ENCODE data around the gene BUB1B. TPM values are rescaled to one million over a fixed set of nuclear protein-coding genes. Genes with fewer than 3 reads are reported as not detected.
"Not testable (repeated sequence)": the region's sequence is repeated elsewhere in the genome, so short reads cannot be mapped to it uniquely, and the experiment has no call there.

BUB1B gene
- total RNA-seq, 1 donor from 2014 or later = 0.43 TPM

- intact Hi-C loops (cut with DNase I); DNase-seq (ENCODE audit: low spot score): not testable (repeated sequence)
Measured at GRCh38 chr15:40135846-40136450, 24.9 kb upstream of the BUB1B start.

- no peak for DNase-seq (ENCODE audit: low spot score)
- intact Hi-C loops (cut with DNase I) = no loop called here
Measured at GRCh38 chr15:40136470-40137302, 24.2 kb upstream of the BUB1B start.

GRCh38 chr15:40137303-40138200, 23.3 kb upstream of the BUB1B start:
- DNase-seq (ENCODE audit: low spot score) = no peak
- intact Hi-C loops (cut with DNase I) = no loop called here

- DNase-seq (ENCODE audit: low spot score); intact Hi-C loops (cut with DNase I): not testable (repeated sequence)
Measured at GRCh38 chr15:40138201-40138570, 22.7 kb upstream of the BUB1B start.

- no peak for DNase-seq (ENCODE audit: low spot score)
- intact Hi-C loops (cut with DNase I) = no loop called here
Measured at GRCh38 chr15:40142428-40142827, 18.4 kb upstream of the BUB1B start.

GRCh38 chr15:40146037-40146436, 14.8 kb upstream of the BUB1B start:
- intact Hi-C loops (cut with DNase I) = no loop called here
- DNase-seq (ENCODE audit: low spot score) = no peak

GRCh38 chr15:40149339-40149738, 11.5 kb upstream of the BUB1B start:
- no peak for DNase-seq (ENCODE audit: low spot score)
- intact Hi-C loops (cut with DNase I) = no loop called here

- intact Hi-C loops (cut with DNase I) = no loop called here
- DNase-seq (ENCODE audit: low spot score) = no peak
Measured at GRCh38 chr15:40150163-40150925, 10.5 kb upstream of the BUB1B start.

- no peak for DNase-seq (ENCODE audit: low spot score)
- intact Hi-C loops (cut with DNase I) = no loop called here
Measured at GRCh38 chr15:40151499-40151898, 9.4 kb upstream of the BUB1B start.

- intact Hi-C loops (cut with DNase I) = no loop called here
- no peak for DNase-seq (ENCODE audit: low spot score)
Measured at GRCh38 chr15:40151991-40152390, 8.9 kb upstream of the BUB1B start.

- DNase-seq (ENCODE audit: low spot score); intact Hi-C loops (cut with DNase I): not testable (repeated sequence)
Measured at GRCh38 chr15:40154821-40155220, 6.0 kb upstream of the BUB1B start.

- no peak for DNase-seq (ENCODE audit: low spot score)
- intact Hi-C loops (cut with DNase I) = no loop called here
Measured at GRCh38 chr15:40155270-40155910, 5.5 kb upstream of the BUB1B start.

- intact Hi-C loops (cut with DNase I) = no loop called here
- no peak for DNase-seq (ENCODE audit: low spot score)
Measured at GRCh38 chr15:40157778-40158447, 3.0 kb upstream of the BUB1B start.

GRCh38 chr15:40160021-40160420, 848 bp upstream of the BUB1B start:
- no peak for DNase-seq (ENCODE audit: low spot score)
- intact Hi-C loops (cut with DNase I) = loop anchor here (5.0 kb wide), 1 partner anchor 113 kb away; no protein-coding TSS in a partner anchor

GRCh38 chr15:40161693-40162391, 973 bp downstream of the BUB1B start:
- intact Hi-C loops (cut with DNase I) = loop anchor here (5.0 kb wide), 1 partner anchor 115 kb away; no protein-coding TSS in a partner anchor

GRCh38 chr15:40162552-40162951, 1.7 kb downstream of the BUB1B start:
- intact Hi-C loops (cut with DNase I) = loop anchor here (5.0 kb wide), 1 partner anchor 115 kb away; no protein-coding TSS in a partner anchor
- no peak for DNase-seq (ENCODE audit: low spot score)

More at GRCh38 chr15:40161693-40162391, 973 bp downstream of the BUB1B start:
- no peak for DNase-seq (ENCODE audit: low spot score)

- DNase-seq (ENCODE audit: low spot score) = no peak
- intact Hi-C loops (cut with DNase I) = loop anchor here (5.0 kb wide), 1 partner anchor 117 kb away; no protein-coding TSS in a partner anchor
Measured at GRCh38 chr15:40163657-40164416, 3.0 kb downstream of the BUB1B start.
